NCI-H2196 treated with DMSO at 0.1 percent for 48 hours (cell line): Measurements from ENCODE around the gene NUP42.
"Not testable (repeated sequence)": the region's sequence is repeated elsewhere in the genome, so short reads cannot be mapped to it uniquely, and the experiment has no call there.

Experiments used
- DNase-seq: peaks from one replicate; lab custom pipeline; 2025; ENCODE audit not compliant: unreplicated experiment; lab: John Stamatoyannopoulos, UW

NUP42 gene

GRCh38 chr7:23204241-23204640, 22.4 kb downstream of the NUP42 start:
- DNase-seq = no peak

GRCh38 chr7:23205577-23205908, 23.7 kb downstream of the NUP42 start:
- DNase-seq = no peak

DNA sequence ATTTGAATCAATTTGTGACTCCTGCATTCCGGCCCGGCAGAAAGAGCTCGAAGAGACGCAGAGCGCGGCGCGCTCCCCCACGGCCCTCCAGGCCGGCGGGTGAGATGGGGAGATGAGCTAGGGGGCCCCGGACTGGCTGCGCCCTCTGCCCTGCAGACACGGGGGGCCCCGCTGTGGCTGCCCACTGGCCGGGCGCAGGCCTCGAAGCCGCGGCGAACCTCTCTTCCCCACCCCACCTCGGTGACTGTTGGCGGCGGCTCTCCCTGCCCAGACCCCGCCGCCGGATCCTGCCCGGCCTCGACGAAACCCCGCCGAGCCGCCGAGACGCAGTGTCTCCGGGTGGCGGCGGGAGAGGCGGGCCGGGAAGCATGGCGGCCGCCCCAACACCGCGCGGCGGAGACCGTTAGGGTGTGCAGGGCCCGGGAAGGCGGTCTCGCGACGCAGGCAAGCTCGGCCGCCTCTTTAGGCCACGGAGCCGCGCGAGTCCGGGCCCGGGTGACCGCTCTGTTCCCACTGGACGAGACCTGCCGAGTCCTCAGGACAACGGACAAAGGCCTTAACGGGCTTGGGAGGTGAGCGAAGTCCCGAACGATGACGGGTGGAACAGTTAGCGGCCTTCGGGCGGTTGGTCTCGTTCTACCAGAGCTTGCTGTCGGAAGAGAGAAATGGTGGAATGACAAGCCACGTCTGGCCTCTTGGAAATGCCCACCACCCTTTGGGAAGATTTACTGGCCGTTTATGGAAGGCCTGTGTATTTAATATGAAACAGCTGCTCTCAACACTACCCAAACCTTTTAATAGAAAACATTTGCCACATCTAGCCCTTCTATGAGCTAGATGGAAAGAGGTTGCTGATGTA, 24.3 kb downstream of the NUP42 start:
- DNase-seq = no peak

DNA sequence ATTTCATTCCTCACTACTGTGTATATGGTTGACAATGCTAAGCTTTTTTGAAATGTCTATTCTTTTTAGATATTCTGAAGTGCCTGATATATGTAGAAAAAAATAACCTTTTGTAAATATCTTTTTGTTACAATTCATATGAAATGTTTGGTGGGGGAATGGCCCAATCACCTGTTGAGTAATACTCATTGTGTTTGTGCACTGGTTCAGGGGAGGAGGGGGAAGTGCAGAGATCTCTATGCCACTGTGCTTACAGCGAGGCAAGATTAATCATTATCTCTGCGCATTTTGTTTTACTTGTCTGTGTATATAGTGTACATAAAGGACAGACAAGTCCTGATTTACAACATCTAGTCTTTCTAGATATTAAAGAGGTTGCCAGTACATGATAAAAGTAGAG, 25.2 kb downstream of the NUP42 start:
- no peak for DNase-seq

- no peak for DNase-seq
Observed at GRCh38 chr7:23207884-23208283, 26.0 kb downstream of the NUP42 start.

- no peak for DNase-seq
Observed at GRCh38 chr7:23208316-23208715, 26.5 kb downstream of the NUP42 start.

DNA sequence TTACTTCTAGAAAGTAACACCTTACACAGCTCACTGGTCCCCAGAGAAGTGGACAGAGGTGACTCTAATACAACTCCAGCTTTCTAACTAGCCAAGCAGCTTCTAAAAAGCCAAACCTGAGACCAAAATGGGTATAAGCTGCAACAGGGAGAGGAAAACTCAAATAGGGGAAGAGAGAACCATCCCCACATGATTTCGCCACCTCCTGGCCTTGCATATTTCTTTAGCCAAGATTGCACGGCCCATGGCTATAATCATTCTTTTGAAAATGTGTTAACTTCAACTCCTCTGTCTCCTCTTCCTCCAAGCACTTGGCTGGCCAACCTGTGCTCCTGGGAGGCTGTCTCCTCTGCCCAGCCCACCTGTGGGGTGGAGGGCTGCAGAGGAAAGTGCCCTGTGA, 28.7 kb downstream of the NUP42 start:
- DNase-seq = no peak

- no peak for DNase-seq
Observed at GRCh38 chr7:23211589-23211988, 29.7 kb downstream of the NUP42 start.

- no peak for DNase-seq
Observed at GRCh38 chr7:23212395-23212794, 30.5 kb downstream of the NUP42 start.

- no peak for DNase-seq
Observed at GRCh38 chr7:23212841-23213240, 31.0 kb downstream of the NUP42 start.

GRCh38 chr7:23213755-23214154, 31.9 kb downstream of the NUP42 start:
- DNase-seq = no peak

- no peak for DNase-seq
Observed at GRCh38 chr7:23214423-23214822, 32.6 kb downstream of the NUP42 start.

DNA sequence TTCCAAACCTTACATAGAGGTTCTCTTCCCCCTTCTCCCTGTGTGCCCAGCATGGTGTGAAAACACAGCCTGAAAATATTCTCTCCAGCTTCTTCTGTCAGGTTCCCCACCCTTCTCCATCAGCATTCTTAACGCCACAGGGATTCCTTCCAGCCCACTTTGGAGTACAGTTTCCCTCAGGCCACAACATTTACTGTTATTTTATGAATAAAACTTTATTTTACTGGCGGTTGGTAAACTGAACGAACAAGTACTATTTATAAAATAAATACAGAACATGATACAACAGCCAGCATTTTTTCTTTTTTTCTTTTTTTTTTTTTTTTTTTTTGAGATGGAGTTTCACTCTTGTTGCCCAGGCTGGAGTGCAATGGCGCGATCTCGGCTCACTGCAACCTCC, 33.1 kb downstream of the NUP42 start:
- no peak for DNase-seq

GRCh38 chr7:23216021-23216420, 34.2 kb downstream of the NUP42 start:
- DNase-seq = no peak

GRCh38 chr7:23218196-23218595, 36.3 kb downstream of the NUP42 start:
- no peak for DNase-seq

DNA sequence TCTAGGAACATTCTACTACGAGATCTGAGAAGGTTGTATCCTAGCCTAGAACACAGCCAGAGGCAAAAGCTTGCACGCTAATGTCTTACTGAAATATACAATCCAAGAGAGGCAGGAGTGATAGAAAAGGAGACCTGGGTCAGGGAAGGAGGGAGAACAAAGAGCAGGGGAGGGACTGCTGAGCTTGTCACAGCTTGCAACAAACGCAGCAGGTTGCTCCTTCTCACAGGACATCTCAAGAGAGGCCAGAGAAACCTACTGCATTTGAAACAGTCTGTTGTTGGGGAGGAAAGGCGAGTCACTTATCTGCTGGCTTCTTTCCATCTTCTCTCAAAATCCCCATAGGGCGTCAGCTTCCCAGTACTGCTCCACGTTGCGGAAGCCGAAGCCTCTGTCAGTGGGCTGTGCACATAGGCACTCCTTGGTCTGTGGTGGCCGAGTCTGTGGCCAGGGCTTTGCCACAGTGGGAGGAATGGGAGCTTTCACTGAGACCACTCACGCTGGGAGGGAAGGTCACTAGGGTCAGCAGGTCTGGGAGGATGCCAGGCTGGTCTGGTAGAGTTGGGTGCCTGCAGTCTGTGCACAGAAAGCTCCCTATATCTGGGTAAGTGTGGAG, 39.0 kb downstream of the NUP42 start:
- DNase-seq = no peak

DNA sequence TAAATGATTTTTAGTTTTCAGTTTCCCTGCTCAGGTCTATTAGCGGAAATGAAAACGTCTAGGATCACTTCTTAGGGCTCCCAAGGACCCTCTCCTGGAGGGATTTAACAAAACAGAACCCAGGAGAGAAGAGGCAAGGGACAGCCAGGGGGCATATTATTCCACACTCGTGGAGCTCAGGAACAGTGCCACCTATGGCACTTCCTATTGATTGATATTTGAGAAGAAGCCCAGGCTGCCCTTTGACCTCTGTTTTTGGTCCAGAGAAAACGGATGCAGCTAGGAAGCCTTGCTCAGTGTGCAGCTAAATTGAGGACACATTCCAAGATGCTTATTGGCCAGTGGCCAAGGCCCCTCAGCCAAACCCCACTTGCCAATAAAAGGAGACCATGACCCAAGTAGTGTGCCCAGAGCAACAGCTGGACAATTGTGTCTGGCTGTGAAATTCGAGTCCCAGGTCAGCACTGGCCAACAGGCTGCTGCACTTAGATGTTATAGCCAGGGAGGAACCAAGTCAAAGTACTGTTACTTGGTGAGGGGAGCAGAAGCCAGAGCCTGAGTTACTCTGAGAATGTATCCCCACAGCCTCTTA, 40.7 kb downstream of the NUP42 start:
- no peak for DNase-seq

DNA sequence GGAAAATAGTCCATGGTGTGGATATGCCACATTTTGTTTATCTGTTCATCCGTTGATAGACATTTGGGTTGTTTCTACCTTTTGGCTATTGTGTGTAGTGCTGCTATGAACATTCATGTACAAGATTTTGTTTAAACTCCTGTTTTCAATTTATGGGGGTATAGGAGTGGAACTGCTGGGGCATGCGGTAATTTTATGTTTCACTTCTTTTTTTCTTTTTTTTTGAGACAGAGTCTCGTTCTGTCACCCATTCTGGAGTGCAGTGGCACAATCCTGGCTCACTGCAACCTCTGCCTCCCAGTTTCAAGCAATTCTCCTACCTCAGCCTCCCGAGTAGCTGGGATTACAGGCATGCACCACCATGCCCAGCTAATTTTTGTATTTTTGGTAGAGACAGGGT, 42.5 kb downstream of the NUP42 start:
- not testable (repeated sequence) for DNase-seq

DNA sequence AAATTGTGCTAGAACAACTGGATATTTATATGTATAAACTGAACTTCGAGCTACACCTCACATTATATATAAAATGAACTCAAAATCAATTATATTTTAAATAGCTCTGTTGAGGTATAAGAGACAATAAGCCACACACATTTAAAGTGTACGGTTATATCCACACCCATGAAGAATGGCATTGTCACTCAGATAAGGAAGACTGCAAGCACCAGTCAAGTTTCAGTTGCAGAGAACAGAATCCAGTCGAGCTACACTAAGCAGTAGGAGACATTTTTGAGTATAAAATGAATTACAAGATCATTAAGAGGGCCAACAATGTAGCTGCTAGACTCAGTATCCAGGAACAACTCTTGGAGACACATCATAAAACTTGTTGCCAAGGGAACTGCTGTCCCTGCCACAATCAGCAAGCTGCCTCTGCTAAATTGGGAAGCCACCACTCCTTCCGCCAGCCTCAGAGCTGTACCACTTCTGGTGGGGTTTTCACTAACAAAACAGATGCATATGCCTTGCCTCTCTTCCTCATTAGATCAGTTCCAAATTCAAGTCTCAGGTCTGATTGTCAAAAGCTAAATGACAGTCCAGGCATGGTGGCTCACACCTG, 45.1 kb downstream of the NUP42 start:
- no peak for DNase-seq

GRCh38 chr7:23228412-23228811, 46.6 kb downstream of the NUP42 start:
- no peak for DNase-seq

DNA sequence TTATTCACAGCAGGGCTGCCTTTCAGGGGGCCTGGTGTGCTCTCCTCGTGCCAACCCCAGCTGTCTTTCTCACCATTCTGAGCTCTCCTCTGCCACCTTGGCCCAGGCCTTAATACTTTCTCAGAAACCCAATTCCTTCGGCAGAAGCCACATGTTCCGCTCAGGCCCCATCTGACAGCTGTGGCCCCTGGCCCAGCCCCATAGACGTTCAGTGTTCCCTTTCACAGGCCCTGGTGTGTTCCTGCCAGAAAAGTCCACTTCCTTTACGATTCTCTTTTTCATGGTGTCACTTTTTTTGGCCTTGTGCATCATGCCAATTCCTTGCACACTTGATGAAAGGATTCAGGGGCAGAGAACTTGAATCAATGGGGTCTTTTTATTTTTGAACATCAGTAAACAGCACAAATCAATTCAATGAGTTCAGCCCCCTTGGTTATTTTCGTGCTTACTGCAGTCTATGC, 48.8 kb downstream of the NUP42 start:
- DNase-seq = no peak

DNA sequence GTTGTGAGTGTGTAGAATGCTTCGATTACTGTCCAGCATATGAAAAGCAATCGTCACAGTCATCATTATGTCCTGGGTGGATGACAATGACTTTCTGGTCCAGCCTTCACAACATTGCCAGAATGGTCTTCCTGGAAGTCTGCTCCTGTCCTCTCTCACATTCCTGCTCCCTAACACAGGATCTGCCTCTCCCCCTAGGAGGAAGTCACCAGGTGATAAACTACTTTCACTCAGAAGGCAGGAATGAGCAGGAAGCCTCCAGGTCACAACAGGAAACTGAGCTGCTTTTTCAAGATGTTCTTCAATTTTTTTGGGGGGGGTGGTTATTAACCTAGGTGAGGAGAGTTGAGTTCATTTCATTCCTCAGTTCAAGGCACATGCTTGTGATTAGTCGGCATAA, 51.1 kb downstream of the NUP42 start:
- no peak for DNase-seq
